ENCODE data around the gene PRCD.

DNA sequence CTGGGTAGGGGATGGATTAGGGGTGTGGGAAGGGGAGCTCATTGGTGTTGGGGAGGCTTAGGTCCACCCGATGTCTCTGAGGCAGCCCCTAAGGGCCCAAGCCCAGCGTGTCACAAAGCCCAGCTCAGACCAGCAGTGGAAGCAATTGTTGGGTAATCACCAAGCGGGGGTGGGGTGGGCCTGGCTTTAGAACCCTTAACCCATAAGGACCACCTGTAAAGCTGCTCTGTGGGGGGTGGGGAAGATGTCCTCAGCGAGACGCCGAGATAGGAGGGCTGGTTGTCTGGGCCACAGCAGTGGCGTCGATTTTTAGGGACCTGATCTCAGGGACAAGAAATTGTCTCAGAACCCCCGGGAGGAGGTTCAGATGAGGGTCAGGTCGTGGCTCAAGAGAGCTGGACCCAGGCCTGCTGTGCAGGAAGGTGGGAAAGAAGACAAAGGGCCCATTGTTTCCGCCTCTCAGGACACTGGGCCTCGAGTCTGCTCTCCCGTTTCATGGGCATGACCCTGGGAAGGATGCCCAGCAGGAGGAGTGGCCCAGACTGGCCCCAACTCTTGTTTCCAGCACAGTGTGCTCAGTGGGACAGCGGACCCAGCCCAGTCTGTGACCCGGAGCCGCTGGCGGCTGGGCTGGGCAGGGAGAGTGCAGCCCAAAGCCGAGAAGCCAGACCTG is 29.9 kb downstream of the PRCD start:
- TF ChIP-seq, protein P1, sequence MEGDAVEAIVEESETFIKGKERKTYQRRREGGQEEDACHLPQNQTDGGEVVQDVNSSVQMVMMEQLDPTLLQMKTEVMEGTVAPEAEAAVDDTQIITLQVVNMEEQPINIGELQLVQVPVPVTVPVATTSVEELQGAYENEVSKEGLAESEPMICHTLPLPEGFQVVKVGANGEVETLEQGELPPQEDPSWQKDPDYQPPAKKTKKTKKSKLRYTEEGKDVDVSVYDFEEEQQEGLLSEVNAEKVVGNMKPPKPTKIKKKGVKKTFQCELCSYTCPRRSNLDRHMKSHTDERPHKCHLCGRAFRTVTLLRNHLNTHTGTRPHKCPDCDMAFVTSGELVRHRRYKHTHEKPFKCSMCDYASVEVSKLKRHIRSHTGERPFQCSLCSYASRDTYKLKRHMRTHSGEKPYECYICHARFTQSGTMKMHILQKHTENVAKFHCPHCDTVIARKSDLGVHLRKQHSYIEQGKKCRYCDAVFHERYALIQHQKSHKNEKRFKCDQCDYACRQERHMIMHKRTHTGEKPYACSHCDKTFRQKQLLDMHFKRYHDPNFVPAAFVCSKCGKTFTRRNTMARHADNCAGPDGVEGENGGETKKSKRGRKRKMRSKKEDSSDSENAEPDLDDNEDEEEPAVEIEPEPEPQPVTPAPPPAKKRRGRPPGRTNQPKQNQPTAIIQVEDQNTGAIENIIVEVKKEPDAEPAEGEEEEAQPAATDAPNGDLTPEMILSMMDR (IDR thresholded peaks at IDR 0.05) = no peak
- TF ChIP-seq EP300 (IDR thresholded peaks at IDR 0.05; ENCODE audit: borderline replicate concordance in 1 of 2, low read depth in 1 of 2, low read length in 1 of 2) = no peak
- TF ChIP-seq FOXM1 (IDR thresholded peaks at IDR 0.05; ENCODE audit: low read depth) = no peak
- TF ChIP-seq, protein P2, sequence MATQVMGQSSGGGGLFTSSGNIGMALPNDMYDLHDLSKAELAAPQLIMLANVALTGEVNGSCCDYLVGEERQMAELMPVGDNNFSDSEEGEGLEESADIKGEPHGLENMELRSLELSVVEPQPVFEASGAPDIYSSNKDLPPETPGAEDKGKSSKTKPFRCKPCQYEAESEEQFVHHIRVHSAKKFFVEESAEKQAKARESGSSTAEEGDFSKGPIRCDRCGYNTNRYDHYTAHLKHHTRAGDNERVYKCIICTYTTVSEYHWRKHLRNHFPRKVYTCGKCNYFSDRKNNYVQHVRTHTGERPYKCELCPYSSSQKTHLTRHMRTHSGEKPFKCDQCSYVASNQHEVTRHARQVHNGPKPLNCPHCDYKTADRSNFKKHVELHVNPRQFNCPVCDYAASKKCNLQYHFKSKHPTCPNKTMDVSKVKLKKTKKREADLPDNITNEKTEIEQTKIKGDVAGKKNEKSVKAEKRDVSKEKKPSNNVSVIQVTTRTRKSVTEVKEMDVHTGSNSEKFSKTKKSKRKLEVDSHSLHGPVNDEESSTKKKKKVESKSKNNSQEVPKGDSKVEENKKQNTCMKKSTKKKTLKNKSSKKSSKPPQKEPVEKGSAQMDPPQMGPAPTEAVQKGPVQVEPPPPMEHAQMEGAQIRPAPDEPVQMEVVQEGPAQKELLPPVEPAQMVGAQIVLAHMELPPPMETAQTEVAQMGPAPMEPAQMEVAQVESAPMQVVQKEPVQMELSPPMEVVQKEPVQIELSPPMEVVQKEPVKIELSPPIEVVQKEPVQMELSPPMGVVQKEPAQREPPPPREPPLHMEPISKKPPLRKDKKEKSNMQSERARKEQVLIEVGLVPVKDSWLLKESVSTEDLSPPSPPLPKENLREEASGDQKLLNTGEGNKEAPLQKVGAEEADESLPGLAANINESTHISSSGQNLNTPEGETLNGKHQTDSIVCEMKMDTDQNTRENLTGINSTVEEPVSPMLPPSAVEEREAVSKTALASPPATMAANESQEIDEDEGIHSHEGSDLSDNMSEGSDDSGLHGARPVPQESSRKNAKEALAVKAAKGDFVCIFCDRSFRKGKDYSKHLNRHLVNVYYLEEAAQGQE (IDR thresholded peaks at IDR 0.05; ENCODE audit: low read depth, low read length) = no peak
- TF ChIP-seq GATA2 (CRISPR knock-in tag; IDR thresholded peaks at IDR 0.05) = no peak
- TF ChIP-seq PBX3 (IDR thresholded peaks at IDR 0.05) = no peak
- no peak for TF ChIP-seq RAD21 (IDR thresholded peaks at IDR 0.05; ENCODE audit: low read length)

All from SK-N-SH (cell line).